ENCODE measurements around the gene UNCX.
"Not testable (repeated sequence)": the region's sequence is repeated elsewhere in the genome, so short reads cannot be mapped to it uniquely, and the experiment has no call there.

The UNCX gene

GRCh38 chr7:1232623-1233332 is at the start of gene UNCX:
TSS of gene UNCX (plus strand) at chr7:1232872. CDS start at chr7:1233018, 146 bp downstream.
- DNase-seq (ENCODE audit: low read depth in 2 of 2, low spot score in 1 of 2) = no peak

DNA sequence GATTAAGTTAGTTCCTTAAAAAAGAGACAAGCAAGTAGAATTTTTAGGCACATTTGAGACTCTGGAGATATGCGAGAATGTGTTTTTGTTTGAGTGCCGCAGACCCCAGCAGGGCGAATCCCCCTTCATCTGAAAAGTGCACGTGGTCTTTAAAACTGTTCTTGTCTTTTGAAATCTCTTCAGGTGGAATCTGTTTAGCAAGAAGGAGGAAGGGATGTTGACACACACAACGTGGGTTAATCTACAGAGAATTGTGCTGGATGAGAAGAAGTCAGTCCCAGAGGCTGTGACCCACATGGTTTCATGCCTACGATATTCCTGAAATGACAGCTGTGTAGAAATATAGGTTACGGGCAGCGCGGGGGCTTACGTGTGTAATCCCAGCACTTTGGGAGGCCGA is 45.5 kb upstream of the UNCX start:
- DNase-seq (ENCODE audit: low read depth in 2 of 2, low spot score in 1 of 2) = no peak

DNA sequence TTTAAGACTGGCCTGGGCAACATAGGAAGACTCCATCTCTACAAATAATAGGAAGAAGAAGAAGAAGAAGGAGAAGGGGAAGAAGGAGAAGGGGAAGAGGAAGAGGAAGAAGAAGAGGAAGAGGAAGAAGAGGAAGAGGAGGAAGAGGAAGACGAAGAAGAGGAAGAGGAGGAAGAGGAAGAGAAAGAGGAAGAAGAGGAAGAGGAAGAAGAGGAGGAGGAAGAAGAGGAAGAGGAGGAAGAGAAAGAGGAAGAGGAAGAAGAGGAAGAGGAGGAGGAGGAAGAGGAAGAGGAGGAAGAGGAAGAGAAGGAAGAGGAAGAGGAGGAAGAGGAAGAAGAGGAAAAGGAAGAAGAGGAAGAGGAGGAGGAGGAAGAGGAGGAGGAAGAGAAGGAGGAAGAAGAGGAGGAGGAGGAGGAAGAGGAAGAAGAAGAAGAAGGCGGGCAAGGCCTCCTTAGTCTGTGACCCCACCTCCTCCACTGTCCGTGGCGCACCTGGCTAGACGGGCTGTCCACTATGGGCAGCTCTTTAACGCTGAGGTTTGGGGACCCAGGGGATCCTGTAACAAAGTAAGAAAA is 43.9 kb upstream of the UNCX start:
- no peak for DNase-seq (ENCODE audit: low read depth in 2 of 2, low spot score in 1 of 2)

GRCh38 chr7:1189986-1190772 is 42.5 kb upstream of the UNCX start:
- no peak for DNase-seq (ENCODE audit: low read depth in 2 of 2, low spot score in 1 of 2)

- DNase-seq (ENCODE audit: low read depth in 2 of 2, low spot score in 1 of 2) = no peak
These were observed 40.4 kb upstream of the UNCX start for GRCh38 chr7:1192171-1192676.

DNA sequence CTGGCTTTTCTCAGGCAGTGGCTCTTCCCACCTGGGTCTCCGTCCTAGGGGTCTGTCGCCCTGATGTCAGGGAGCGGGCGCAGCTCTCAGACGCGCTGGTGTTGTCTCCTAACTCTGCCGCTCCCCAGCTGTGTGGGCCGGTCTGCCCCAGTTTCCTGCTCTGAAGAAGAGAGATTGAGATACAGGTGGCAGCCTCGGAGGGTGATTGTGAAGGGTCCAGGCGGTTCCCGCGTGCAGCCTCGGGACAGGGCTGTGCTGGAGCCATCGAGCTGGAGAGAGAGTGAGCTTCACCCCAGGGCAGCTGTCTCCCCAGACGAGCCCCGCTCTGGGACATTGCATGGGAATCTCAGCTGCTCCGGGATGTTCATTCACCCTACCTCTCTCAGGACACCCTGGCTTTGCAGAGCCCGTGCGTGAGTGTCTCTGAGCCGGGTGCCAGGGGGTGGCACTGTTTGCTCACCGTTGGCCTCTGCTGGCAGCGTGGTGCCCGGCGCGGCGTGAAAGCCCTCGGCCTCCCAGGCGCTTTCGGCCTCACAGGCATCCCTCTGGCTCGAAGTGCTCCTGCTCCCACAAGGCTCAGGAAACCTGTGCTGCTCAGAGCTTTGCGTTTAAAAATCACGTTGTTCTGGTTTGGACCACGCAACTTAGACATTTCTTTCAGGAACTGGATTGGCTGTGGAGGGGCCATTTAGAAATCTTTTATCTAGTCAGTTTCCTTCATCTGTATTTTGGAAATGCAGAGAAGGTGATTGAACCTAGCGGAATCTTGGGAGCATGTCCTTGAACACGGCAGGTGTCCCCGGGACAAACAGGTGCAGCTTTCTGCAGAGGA is 38.9 kb upstream of the UNCX start:
- DNase-seq (ENCODE audit: low read depth in 2 of 2, low spot score in 1 of 2) = no peak

DNA sequence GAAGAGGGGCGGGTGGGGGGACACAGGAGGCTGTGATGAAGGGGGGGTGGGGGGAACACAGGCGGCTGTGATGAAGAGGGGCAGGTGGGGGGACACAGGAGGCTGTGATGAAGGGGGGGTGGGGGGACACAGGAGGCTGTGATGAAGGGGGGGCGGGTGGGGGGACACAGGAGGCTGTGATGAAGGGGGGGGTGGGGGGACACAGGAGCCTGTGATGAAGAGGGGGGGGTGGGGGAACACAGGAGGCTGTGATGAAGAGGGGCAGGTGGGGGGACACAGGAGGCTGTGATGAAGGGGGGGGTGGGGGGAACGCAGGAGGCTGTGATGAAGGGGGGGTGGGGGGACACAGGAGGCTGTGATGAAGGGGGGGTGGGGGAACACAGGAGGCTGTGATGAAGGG is 36.2 kb upstream of the UNCX start:
- DNase-seq (ENCODE audit: low read depth in 2 of 2, low spot score in 1 of 2) = not testable (repeated sequence)

GRCh38 chr7:1196950-1197349 is 35.7 kb upstream of the UNCX start:
- no peak for DNase-seq (ENCODE audit: low read depth in 2 of 2, low spot score in 1 of 2)

- no peak for DNase-seq (ENCODE audit: low read depth in 2 of 2, low spot score in 1 of 2)
These were observed 34.6 kb upstream of the UNCX start for GRCh38 chr7:1197997-1198625.

GRCh38 chr7:1200045-1200444 is 32.6 kb upstream of the UNCX start:
- DNase-seq (ENCODE audit: low read depth in 2 of 2, low spot score in 1 of 2) = no peak

DNA sequence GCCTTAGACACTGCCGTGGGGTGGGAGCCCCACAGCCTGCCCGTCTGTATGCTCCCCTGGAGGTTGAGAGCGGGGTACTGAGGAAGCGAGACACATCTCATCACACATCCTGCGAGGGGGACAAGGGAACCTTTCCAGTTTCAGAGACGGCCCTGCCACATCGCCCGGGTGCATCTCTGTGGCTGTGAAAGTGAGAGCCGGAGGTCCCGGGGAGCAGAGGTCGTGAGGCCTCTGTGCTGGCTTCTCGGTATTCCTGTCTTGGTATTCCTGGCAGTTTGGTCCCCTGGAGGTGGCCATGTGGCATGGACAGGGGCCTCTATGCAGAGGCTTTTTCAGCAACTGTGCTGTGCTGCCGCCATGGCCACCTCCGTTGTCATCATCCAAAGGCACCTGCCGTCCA is 30.8 kb upstream of the UNCX start:
- no peak for DNase-seq (ENCODE audit: low read depth in 2 of 2, low spot score in 1 of 2)

- DNase-seq (ENCODE audit: low read depth in 2 of 2, low spot score in 1 of 2) = not testable (repeated sequence)
These were observed 29.8 kb upstream of the UNCX start for GRCh38 chr7:1202914-1203313.

- DNase-seq (ENCODE audit: low read depth in 2 of 2, low spot score in 1 of 2) = no peak
These were observed 28.1 kb upstream of the UNCX start for GRCh38 chr7:1204460-1205140.

- not testable (repeated sequence) for DNase-seq (ENCODE audit: low read depth in 2 of 2, low spot score in 1 of 2)
These were observed 26.9 kb upstream of the UNCX start for GRCh38 chr7:1205742-1206141.

- DNase-seq (ENCODE audit: low read depth in 2 of 2, low spot score in 1 of 2) = no peak
These were observed 23.6 kb upstream of the UNCX start for GRCh38 chr7:1209097-1209496.

DNA sequence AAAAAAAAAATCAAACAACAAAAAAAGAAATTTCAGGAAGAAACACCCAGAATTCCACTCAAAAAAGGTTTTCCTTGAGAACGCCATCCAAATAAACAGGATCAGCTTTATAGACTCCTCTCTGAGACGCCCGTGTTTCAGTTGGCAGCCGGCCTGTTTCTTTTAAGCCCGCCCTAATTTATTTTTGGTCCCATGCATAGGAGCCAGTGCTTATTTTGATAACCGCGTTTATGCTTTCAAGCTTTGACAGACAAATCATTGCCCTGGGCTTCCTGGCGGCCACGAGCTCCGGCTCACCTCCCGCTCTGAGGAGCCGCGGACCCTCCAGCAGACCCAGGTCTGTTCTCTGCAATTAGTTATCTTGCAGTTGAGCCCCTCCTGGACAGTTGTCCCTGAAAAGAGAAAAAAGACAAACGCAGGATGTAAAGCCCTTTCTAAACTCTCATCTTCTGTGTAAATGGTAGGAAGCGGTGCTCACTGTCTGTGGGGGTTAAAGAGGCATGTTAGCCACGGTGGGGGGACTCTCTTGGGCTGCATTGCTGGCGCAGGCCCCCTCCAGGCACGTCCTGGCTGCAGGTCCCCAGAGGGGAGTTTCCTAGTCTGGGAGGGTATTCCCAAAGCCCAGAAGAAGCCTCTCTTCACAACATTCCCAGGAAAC is 22.2 kb upstream of the UNCX start:
- DNase-seq (ENCODE audit: low read depth in 2 of 2, low spot score in 1 of 2) = no peak

DNA sequence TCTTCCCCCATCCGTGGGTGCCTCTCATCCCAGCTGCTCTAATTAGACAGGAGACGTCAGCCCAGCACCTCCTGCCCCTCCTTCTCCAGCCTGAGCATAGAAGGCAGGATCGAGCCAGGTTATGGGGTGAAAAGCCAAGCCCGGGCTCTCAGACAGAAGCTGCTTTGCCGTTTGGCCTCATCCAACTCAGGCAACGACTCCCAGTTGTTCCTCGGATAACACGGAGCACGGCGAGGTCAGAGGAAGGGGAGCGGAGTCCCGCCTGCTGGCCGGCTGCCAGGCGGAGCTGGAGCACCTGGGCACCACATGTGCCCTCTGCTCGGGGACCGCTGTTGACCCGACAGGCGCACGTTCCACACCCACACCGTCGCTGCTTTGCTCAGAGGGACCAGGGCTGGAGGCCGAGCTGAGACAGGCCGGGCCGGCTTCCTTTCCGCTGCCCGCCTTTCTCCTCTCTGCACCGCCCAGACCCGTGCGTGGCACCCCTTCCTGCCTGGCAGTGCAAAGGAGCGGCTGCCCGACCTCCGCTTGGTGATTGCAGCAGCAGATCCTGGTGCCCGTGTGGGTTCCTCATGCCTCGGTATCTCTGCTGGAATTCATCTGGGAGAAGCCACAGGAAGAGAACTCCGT is 21.6 kb upstream of the UNCX start:
- DNase-seq (ENCODE audit: low read depth in 2 of 2, low spot score in 1 of 2) = no peak

DNA sequence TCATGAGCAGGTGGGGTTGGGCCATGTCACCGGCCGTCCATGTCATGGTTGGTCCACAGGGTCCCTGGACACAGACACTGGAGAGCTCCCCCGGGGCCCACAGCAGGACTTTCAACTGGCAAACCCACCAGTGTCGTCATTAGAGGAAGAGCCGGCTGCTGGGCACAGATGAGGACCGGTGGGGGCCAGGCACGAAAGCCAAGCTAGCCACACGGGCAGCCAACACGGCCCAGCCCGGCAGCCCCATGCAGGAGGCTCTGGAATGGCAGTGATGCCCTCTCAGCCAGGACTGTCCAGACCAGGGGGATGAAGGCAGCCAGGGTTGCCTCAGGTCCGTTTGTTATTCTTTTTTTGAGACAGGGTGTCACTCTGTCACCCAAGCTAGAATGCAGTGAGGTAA is 21.1 kb upstream of the UNCX start:
- DNase-seq (ENCODE audit: low read depth in 2 of 2, low spot score in 1 of 2) = no peak

DNA sequence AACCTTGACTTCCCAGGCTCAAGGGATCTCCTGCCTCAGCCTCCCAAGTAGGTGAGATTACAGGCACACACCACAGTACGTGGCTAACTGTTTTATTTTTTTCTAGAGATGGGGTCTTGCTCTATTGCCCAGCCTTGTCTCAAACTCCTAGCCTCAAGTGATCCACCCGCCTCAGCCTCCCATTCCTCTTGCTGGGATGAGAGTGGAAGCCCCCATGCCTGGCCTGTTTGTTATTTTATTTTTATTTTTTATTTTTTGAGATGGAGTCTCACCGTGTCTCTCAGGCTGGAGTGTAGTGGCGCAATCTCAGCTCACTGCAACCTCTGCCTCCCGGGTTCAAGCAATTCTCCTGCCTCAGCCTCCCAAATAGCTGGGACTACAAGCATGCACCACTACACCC is 20.6 kb upstream of the UNCX start:
- DNase-seq (ENCODE audit: low read depth in 2 of 2, low spot score in 1 of 2) = not testable (repeated sequence)

Data from stimulated activated CD8-positive, alpha-beta memory T cell treated with anti-CD3 and anti-CD28 coated beads, Interleukin-4, amount 100 ng/mL, for 4 hours (primary cell).